ENCODE data around the gene ECEL1.

Gene ECEL1

GRCh38 chr2:232513353-232513752 lies 25.7 kb upstream of the ECEL1 start:
- ChIA-PET POLR2A (no interaction called here), CTCF (no interaction called here)
- TF ChIP-seq, protein P1, sequence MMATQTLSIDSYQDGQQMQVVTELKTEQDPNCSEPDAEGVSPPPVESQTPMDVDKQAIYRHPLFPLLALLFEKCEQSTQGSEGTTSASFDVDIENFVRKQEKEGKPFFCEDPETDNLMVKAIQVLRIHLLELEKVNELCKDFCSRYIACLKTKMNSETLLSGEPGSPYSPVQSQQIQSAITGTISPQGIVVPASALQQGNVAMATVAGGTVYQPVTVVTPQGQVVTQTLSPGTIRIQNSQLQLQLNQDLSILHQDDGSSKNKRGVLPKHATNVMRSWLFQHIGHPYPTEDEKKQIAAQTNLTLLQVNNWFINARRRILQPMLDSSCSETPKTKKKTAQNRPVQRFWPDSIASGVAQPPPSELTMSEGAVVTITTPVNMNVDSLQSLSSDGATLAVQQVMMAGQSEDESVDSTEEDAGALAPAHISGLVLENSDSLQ (IDR thresholded peaks at IDR 0.05) = no peak
- TF ChIP-seq SUZ12 (IDR thresholded peaks at IDR 0.05) = no peak
- no peak for TF ChIP-seq FOXM1 (IDR thresholded peaks at IDR 0.05; ENCODE audit: borderline replicate concordance)
- no peak for TF ChIP-seq NFRKB (IDR thresholded peaks at IDR 0.05)
- no peak for TF ChIP-seq ARNT (IDR thresholded peaks at IDR 0.05)
- TF ChIP-seq TARDBP (IDR thresholded peaks at IDR 0.05) = no peak
- no peak for TF ChIP-seq L3MBTL2 (conservative IDR thresholded peaks at IDR 0.05)
- TF ChIP-seq FOXK2 (IDR thresholded peaks at IDR 0.05) = no peak
- TF ChIP-seq HDGF (IDR thresholded peaks at IDR 0.05; ENCODE audit: borderline replicate concordance) = no peak
- no peak for TF ChIP-seq ZNF384 (IDR thresholded peaks at IDR 0.05)
- no peak for TF ChIP-seq BHLHE40 (IDR thresholded peaks at IDR 0.05; ENCODE audit: borderline replicate concordance)
- no peak for TF ChIP-seq LEF1 (IDR thresholded peaks at IDR 0.05; ENCODE audit: borderline replicate concordance)
- TF ChIP-seq FOXA1 (IDR thresholded peaks at IDR 0.05) = no peak
- TF ChIP-seq CTBP1 (IDR thresholded peaks at IDR 0.05; ENCODE audit: borderline replicate concordance) = no peak
- no peak for DNase-seq (ENCODE audit: extremely low spot score)

GRCh38 chr2:232512602-232513001 lies 25.0 kb upstream of the ECEL1 start:
- ChIA-PET POLR2A (no interaction called here), CTCF (no interaction called here)
- TF ChIP-seq BHLHE40 (IDR thresholded peaks at IDR 0.05; ENCODE audit: borderline replicate concordance) (no peak), TARDBP (IDR thresholded peaks at IDR 0.05) (no peak), ZNF384 (IDR thresholded peaks at IDR 0.05) (no peak), FOXM1 (IDR thresholded peaks at IDR 0.05; ENCODE audit: borderline replicate concordance) (no peak), SUZ12 (IDR thresholded peaks at IDR 0.05) (no peak), CTBP1 (IDR thresholded peaks at IDR 0.05; ENCODE audit: borderline replicate concordance) (no peak), NFRKB (IDR thresholded peaks at IDR 0.05) (no peak), HDGF (IDR thresholded peaks at IDR 0.05; ENCODE audit: borderline replicate concordance) (no peak)
- TF ChIP-seq, protein P1 (IDR thresholded peaks at IDR 0.05) = no peak
- DNase-seq (ENCODE audit: extremely low spot score) = no peak

GRCh38 chr2:232511336-232511890 lies 23.8 kb upstream of the ECEL1 start:
- no peak for DNase-seq (ENCODE audit: extremely low spot score)
- CTCF ChIA-PET = interaction anchor here (0.5 to 0.7 kb wide), 2 partner anchors 12 to 94 kb away, joined by 3 to 6 read pairs; no protein-coding TSS in a partner anchor
- POLR2A ChIA-PET = no interaction called here
- TF ChIP-seq FOXK2 (IDR thresholded peaks at IDR 0.05) = no peak
- no peak for TF ChIP-seq FOXA1 (IDR thresholded peaks at IDR 0.05)
- TF ChIP-seq ELF4 (IDR thresholded peaks at IDR 0.05) = no peak
- no peak for TF ChIP-seq ARNT (IDR thresholded peaks at IDR 0.05)
- no peak for TF ChIP-seq SP1 (IDR thresholded peaks at IDR 0.05)
- TF ChIP-seq NFRKB (IDR thresholded peaks at IDR 0.05) = no peak
- TF ChIP-seq, protein P1 (IDR thresholded peaks at IDR 0.05) = no peak

DNA sequence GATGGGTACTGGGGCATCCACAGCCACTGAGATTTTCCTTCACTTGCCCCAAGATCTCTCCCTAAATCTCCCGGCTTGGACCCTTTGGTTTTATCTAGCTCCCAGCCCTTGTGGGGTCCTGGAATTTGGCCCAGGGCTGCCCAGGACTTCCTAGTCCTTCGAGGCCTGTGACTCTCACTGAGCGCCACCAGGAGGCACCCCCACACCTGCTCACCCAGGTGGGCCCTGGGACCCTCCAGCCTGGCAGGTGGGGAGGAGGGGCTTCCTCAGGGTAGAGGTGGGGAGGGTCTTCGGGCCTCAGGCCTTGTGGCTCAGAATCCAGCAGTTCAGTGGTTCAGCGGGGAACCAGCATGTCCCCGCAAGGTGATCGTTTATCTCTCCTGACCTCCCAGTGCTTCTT lies 20.6 kb upstream of the ECEL1 start:
- ChIA-PET POLR2A (no interaction called here), CTCF (no interaction called here)
- TF ChIP-seq, protein P1 (IDR thresholded peaks at IDR 0.05) = no peak
- TF ChIP-seq HDGF (IDR thresholded peaks at IDR 0.05; ENCODE audit: borderline replicate concordance) (no peak), CTBP1 (IDR thresholded peaks at IDR 0.05; ENCODE audit: borderline replicate concordance) (no peak), ELF4 (IDR thresholded peaks at IDR 0.05) (no peak), SUZ12 (IDR thresholded peaks at IDR 0.05) (no peak), ARNT (IDR thresholded peaks at IDR 0.05) (no peak), NFRKB (IDR thresholded peaks at IDR 0.05) (no peak)
- no peak for DNase-seq (ENCODE audit: extremely low spot score)

- ChIA-PET CTCF (no interaction called here), POLR2A (no interaction called here)
- TF ChIP-seq BHLHE40 (IDR thresholded peaks at IDR 0.05; ENCODE audit: borderline replicate concordance) = no peak
- TF ChIP-seq TARDBP (IDR thresholded peaks at IDR 0.05) = no peak
- TF ChIP-seq CTBP1 (IDR thresholded peaks at IDR 0.05; ENCODE audit: borderline replicate concordance) = no peak
- TF ChIP-seq HDGF (IDR thresholded peaks at IDR 0.05; ENCODE audit: borderline replicate concordance) = no peak
- no peak for TF ChIP-seq FOXA1 (IDR thresholded peaks at IDR 0.05)
- TF ChIP-seq, protein P1 (IDR thresholded peaks at IDR 0.05) = no peak
- TF ChIP-seq FOXM1 (IDR thresholded peaks at IDR 0.05; ENCODE audit: borderline replicate concordance) = no peak
- no peak for TF ChIP-seq LEF1 (IDR thresholded peaks at IDR 0.05; ENCODE audit: borderline replicate concordance)
- TF ChIP-seq ELF4 (IDR thresholded peaks at IDR 0.05) = no peak
- TF ChIP-seq NFRKB (IDR thresholded peaks at IDR 0.05) = no peak
- TF ChIP-seq ARNT (IDR thresholded peaks at IDR 0.05) = no peak
- no peak for TF ChIP-seq SP1 (IDR thresholded peaks at IDR 0.05)
- no peak for DNase-seq (ENCODE audit: extremely low spot score)
Observed at GRCh38 chr2:232506709-232507108, 19.1 kb upstream of the ECEL1 start.
